OCI-LY7 (cell line): ENCODE results near the gene TBC1D8. TPM values are rescaled to one million over a fixed set of nuclear protein-coding genes. Genes with fewer than 3 reads are reported as not detected.

ENCODE experiments used
- BruUV-seq: library from RNA; stranded (reverse); fragments of 400-500 nt; replicated peaks from 2 replicates; lab custom pipeline; 2021; lab: Mats Ljungman, UMichigan
- CTCF ChIA-PET: fragments of 300-600 bp; sonication (Branson Sonifier 250); formaldehyde crosslinking; loops from one replicate; lab custom pipeline; 2022; ENCODE audit warnings: antibody characterized with exemption; ENCODE audit not compliant: unreplicated experiment; lab: Charles Lee
- POLR2A ChIA-PET: fragments of 300-600 bp; sonication (Branson Sonifier 250); formaldehyde crosslinking; loops from one replicate; lab custom pipeline; 2022; ENCODE audit warnings: antibody characterized with exemption; lab: Charles Lee
- DNase-seq: peaks from one replicate; pipeline ENCODE4 v3.0.0-alpha.2; 2015; ENCODE audit warnings: low spot score
- H2AFZ ChIP-seq: fragments of 200-600 bp; sonication (generic), shearing (Covaris generic); 2 replicates; pipeline ENCODE4 v1.6.1; 2014; ENCODE audit warnings: mild to moderate bottlenecking, antibody characterized with exemption, low read length, moderate library complexity
- H3K27ac ChIP-seq: fragments of 200-600 bp; sonication (generic); 2 replicates; pipeline ENCODE4 v1.5.1; 2014; ENCODE audit warnings: mixed run types, low read depth, mild to moderate bottlenecking, moderate library complexity, low read length, inconsistent platforms; ENCODE audit not compliant: poor library complexity, severe bottlenecking
- H3K36me3 ChIP-seq: fragments of 200-600 bp; sonication (generic); 2 replicates; pipeline ENCODE4 v1.6.1; 2014; ENCODE audit warnings: mild to moderate bottlenecking, antibody characterized with exemption, low read length, moderate library complexity, mixed read lengths; ENCODE audit not compliant: insufficient read depth
- H3K4me1 ChIP-seq: fragments of 200-600 bp; sonication (generic); 2 replicates; pipeline ENCODE4 v1.5.1; 2014; ENCODE audit warnings: mild to moderate bottlenecking, low read length; ENCODE audit not compliant: insufficient read depth, poor library complexity, severe bottlenecking
- H3K4me2 ChIP-seq: fragments of 200-600 bp; sonication (generic); 2 replicates; pipeline ENCODE4 v1.6.1; 2014; ENCODE audit warnings: mild to moderate bottlenecking, low read length
- H3K4me3 ChIP-seq: fragments of 200-600 bp; sonication (generic); 2 replicates; pipeline ENCODE4 v1.5.1; 2014; ENCODE audit warnings: mild to moderate bottlenecking, low read depth, low read length; ENCODE audit not compliant: poor library complexity, severe bottlenecking
- H3K79me2 ChIP-seq: fragments of 200-600 bp; sonication (generic); 2 replicates; pipeline ENCODE4 v1.6.1; 2016; ENCODE audit warnings: low read depth, mild to moderate bottlenecking, low read length, moderate library complexity, mixed read lengths; ENCODE audit not compliant: insufficient read depth
- H3K9me2 ChIP-seq: fragments of 200-600 bp; sonication (generic); 2 replicates; pipeline ENCODE4 v1.6.1; 2016; ENCODE audit warnings: mild to moderate bottlenecking, low read length, mixed read lengths; ENCODE audit not compliant: insufficient read depth
- H3K9me3 ChIP-seq: fragments of 200-600 bp; sonication (generic); 2 replicates; pipeline ENCODE4 v1.6.1; 2014; ENCODE audit warnings: mild to moderate bottlenecking, mixed run types, low read length, mixed read lengths
- H4K20me1 ChIP-seq: fragments of 200-600 bp; sonication (generic); 2 replicates; pipeline ENCODE4 v1.6.1; 2014; ENCODE audit warnings: mild to moderate bottlenecking, antibody characterized with exemption, low read length, moderate library complexity, mixed read lengths; ENCODE audit not compliant: insufficient read depth
- CTCF ChIP-seq: fragments of 200-600 bp; sonication (generic); conservative IDR thresholded peaks from 2 replicates; pipeline ENCODE4 v1.5.1; 2014; ENCODE audit warnings: mild to moderate bottlenecking, antibody characterized with exemption, low read length, moderate library complexity, mixed read lengths
- EZH2phosphoT487 ChIP-seq: fragments of 200-600 bp; sonication (generic); IDR thresholded peaks from 2 replicates; pipeline ENCODE4 v1.6.1; 2018; ENCODE audit warnings: low read depth, borderline replicate concordance, mild to moderate bottlenecking, mixed run types, antibody characterized with exemption, low read length, moderate library complexity, mixed read lengths
- intact Hi-C: fragments of 100-400 bp; cut with micrococcal nuclease; formaldehyde crosslinking; loops from one replicate; pipeline ENCODE4 v1.10.0; 2022; ENCODE audit not compliant: unreplicated experiment
- total RNA-seq, 2 experiments: library from RNA; depleted of rRNA in 1 of 2; stranded (reverse); fragments of >200 nt in 1 of 2; shearing (Covaris generic) in 1 of 2; gene quantifications; 2 replicates each; pipeline ENCODE4 v1.2.3, GENCODE V29; 2014 to 2022

The TBC1D8 gene
- total RNA-seq, 2 experiments from 2014 or later: 0.22 to 0.49 TPM

- Histone ChIP-seq H3K27ac (no peak overlapping the region), H3K9me3 (no peaks in the 10 kb centered on the region), H3K79me2 (no peaks in the 10 kb centered on the region), H2AFZ (no peak overlapping the region), H3K4me2 (no peak overlapping the region), H4K20me1 (no peaks in the 10 kb centered on the region), H3K36me3 (no peaks in the 10 kb centered on the region), H3K9me2 (no peaks in the 10 kb centered on the region), H3K4me3 (no peak overlapping the region), H3K4me1 (peaks cover 6% of the 10 kb centered on the region)
- ChIA-PET POLR2A (no interaction called here), CTCF (no interaction called here)
- no TSS peak for BruUV-seq
- intact Hi-C loops: no loop called here
- no peak for DNase-seq
- TF ChIP-seq CTCF: no peak
- no peak for TF ChIP-seq EZH2phosphoT487
Measured at GRCh38 chr2:101148777-101149176, 2.4 kb downstream of the TBC1D8 start.

- no peaks in the 10 kb centered on the region for H3K36me3 ChIP-seq
- ChIA-PET POLR2A (interaction anchor here (0.6 kb wide), 1 partner anchor 14 kb away, joined by 3 read pairs; no protein-coding TSS in a partner anchor), CTCF (no interaction called here)
- H2AFZ ChIP-seq: no peak overlapping the region
- no peaks in the 10 kb centered on the region for H3K9me3 ChIP-seq
- H3K4me2 ChIP-seq: no peak overlapping the region
- H4K20me1 ChIP-seq: no peaks in the 10 kb centered on the region
- no peaks in the 10 kb centered on the region for H3K9me2 ChIP-seq
- intact Hi-C loops: no loop called here
- peaks cover 6% of the 10 kb centered on the region for H3K4me1 ChIP-seq
- no peak overlapping the region for H3K4me3 ChIP-seq
- DNase-seq: no peak
- no peak overlapping the region for H3K27ac ChIP-seq
- no peaks in the 10 kb centered on the region for H3K79me2 ChIP-seq
- BruUV-seq: no TSS peak
- TF ChIP-seq EZH2phosphoT487 (no peak), CTCF (no peak)
Measured at GRCh38 chr2:101147971-101148370, 3.2 kb downstream of the TBC1D8 start.

GRCh38 chr2:101147062-101147461 is 4.1 kb downstream of the TBC1D8 start:
- Histone ChIP-seq H3K36me3 (no peaks in the 10 kb centered on the region), H3K27ac (no peak overlapping the region), H3K4me3 (no peak overlapping the region), H3K9me2 (no peaks in the 10 kb centered on the region), H3K4me2 (no peak overlapping the region), H2AFZ (no peak overlapping the region), H3K79me2 (no peaks in the 10 kb centered on the region), H3K9me3 (no peaks in the 10 kb centered on the region), H3K4me1 (peaks cover 6% of the 10 kb centered on the region), H4K20me1 (no peaks in the 10 kb centered on the region)
- CTCF ChIA-PET: no interaction called here
- intact Hi-C loops: no loop called here
- TF ChIP-seq CTCF: no peak
- TF ChIP-seq EZH2phosphoT487: no peak
- DNase-seq: no peak
- POLR2A ChIA-PET: no interaction called here
- BruUV-seq: no TSS peak
